Purkinje cell (primary cell): ENCODE results near the gene MRPS7. TPM values are rescaled to one million over a fixed set of nuclear protein-coding genes. Genes with fewer than 3 reads are reported as not detected.

ENCODE experiments used
- polyA plus RNA-seq: library from polyadenylated mRNA; unstranded; fragments of >200 nt; fragmentation: Nextera tagmentation; gene quantifications from 2 replicates; pipeline ENCODE4 v1.2.1, GENCODE V29; 2014

MRPS7 gene
- polyA plus RNA-seq, result 64.4 and 95.0 TPM in 2 replicates

DNA sequence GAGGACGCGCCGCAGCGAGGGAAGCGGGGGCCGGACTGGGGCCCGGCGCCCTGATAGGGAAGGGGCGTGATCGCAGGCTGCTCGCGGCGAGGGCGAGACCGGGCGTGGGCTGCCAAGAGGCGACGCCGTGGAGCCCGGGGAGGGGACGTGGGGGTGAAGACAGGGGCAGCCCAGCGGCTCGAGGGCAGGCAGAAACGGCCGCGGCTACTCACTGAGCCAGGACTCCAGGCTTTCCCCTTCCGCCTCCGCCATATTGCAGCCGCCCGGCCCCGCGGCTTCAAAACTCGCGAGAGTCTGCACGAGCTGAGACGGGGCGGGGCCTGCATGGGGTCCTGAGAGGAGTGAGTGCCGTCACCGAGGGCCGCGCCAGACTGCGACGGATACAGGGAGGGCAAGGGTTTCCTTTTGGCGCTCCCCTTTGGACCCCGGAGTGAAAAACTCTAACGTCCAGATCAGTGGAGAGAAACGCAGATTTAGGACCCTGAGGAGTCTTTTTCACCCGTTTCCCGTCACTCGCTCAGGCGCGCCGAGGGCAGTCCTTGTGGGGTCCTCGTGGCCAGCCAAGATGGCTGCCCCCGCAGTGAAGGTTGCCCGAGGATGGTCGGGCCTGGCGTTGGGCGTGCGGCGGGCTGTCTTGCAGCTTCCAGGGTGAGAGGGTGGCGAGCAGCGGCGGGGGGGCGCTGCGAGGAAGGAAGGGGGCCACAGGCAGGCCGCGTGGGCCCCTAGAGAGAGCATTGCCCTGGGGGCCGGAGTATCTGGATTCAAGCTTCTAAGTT lies at the start of gene MRPS7, which contains the start of gene GGA3:
Gene MRPS7, plus strand, starts transcription at position 544 of the 776 bp plus-strand sequence. Its CDS starts 22 bp downstream, at position 566.
Gene GGA3, minus strand, starts transcription at position 271 of the 776 bp plus-strand sequence. Its CDS starts 19 bp downstream, at position 252.

DNA sequence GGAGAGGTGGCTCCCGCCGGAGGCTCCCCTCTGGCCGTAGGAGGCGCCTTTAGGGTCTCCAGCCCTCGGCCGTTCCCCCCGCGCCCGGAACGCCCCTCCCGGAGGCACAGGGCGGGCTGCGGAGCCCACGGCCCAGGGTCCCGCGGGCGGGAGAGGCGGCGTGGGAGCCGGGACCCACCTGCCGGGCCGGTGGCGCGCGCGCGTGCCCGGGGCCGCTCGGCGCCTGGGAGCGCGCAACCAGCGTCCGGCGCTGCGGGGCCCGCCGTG lies 9.2 kb downstream of the MRPS7 start, which contains the start of gene MIF4GD:
Gene MIF4GD, minus strand, starts transcription at position 266 of the 267 bp plus-strand sequence. CDS start 1,036 bp downstream, outside the sequence.

DNA sequence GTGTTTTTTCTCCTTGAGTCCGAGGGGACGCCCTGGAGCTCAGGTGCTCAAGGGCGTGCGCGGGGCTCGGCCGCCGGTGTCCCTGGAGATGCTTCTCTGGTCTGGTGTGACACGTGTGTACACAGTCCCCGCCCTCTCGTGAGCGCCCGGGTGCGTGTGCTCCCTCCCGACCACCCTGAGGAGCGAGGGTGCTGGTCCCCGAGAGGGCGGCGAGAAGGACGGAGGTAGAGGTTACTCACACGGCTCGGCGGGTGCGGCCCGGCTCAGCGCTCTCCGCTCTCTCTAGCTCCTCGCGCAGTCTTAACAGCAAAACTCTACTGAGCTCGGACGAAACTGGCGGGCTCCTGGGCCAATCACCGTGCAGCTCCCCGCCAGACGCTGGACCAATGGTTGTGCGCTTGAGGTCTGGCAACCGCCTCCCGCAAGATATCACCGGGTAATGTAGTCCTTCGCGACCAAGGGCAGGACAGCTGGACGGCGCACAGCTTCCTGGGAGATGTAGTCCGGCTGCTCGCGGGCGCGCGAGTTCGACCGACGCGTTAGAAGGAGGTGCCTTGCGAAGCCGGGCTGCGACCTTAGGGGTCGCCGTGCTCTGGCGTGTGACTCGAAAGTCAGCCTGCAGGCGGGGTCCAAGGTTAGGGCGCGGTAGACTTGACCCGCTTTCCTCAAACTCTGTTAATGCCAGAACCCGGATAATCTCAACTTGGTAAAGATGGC lies 27.6 kb downstream of the MRPS7 start, which contains the start of gene SLC25A19:
Gene SLC25A19, minus strand, starts transcription at position 319 of the 717 bp plus-strand sequence. CDS start 2,669 bp downstream, outside the sequence.

Other genes with a start within 250 kb of the MRPS7 start
- gene MRPL58, start 249.2 kb upstream of the MRPS7 start, polyA plus RNA-seq, result 26.4 and 34.8 TPM in 2 replicates
- gene ATP5PD, start 214.9 kb upstream of the MRPS7 start, polyA plus RNA-seq, result 1,868 and 2,230 TPM in 2 replicates
- 22.1 and 31.1 TPM in 2 replicates for gene KCTD2, start 214.7 kb upstream of the MRPS7 start, polyA plus RNA-seq
- gene SLC16A5, start 173.9 kb upstream of the MRPS7 start, polyA plus RNA-seq, result not detected in 2 replicates
- 1.4 and 2.4 TPM in 2 replicates for gene ARMC7, start 151.9 kb upstream of the MRPS7 start, polyA plus RNA-seq
- gene NT5C, start 130.1 kb upstream of the MRPS7 start, polyA plus RNA-seq, result 4.3 and 4.7 TPM in 2 replicates
- gene JPT1, start 107.4 kb upstream of the MRPS7 start, polyA plus RNA-seq, result 49.1 and 67.8 TPM in 2 replicates
- gene SUMO2, start 78.9 kb upstream of the MRPS7 start, polyA plus RNA-seq, result 301 and 548 TPM in 2 replicates
- 11.8 and 23.0 TPM in 2 replicates for gene NUP85, start 56.2 kb upstream of the MRPS7 start, polyA plus RNA-seq
- 9.1 and 10.0 TPM in 2 replicates for gene GGA3, start 273 bp upstream of the MRPS7 start, polyA plus RNA-seq
- gene MIF4GD, start 9.4 kb downstream of the MRPS7 start, polyA plus RNA-seq, result 3.8 and 7.1 TPM in 2 replicates
- 5.8 and 8.1 TPM in 2 replicates for gene SLC25A19, start 27.6 kb downstream of the MRPS7 start, polyA plus RNA-seq
- 219 and 222 TPM in 2 replicates for gene GRB2, start 143.8 kb downstream of the MRPS7 start, polyA plus RNA-seq
- 6.1 and 6.2 TPM in 2 replicates for gene TMEM94, start 194.8 kb downstream of the MRPS7 start, polyA plus RNA-seq